Activated T-helper 1 cell treated with anti-CD3 and anti-CD28 coated beads, Interleukin-2, amount 50 U/mL, for 16 hours (primary cell): ENCODE results near the gene IFIT2.
"Not testable (repeated sequence)": the region's sequence is repeated elsewhere in the genome, so short reads cannot be mapped to it uniquely, and the experiment has no call there.

Source experiments
- DNase-seq, 2 donors: peaks; one replicate each; pipeline ENCODE4 v3.0.0-alpha.2; 2020; ENCODE audit warnings: low read depth in 1 of 2, low spot score in 1 of 2

The IFIT2 gene

GRCh38 chr10:89306434-89307268, 4.8 kb downstream of the IFIT2 start:
- DNase-seq, result no peak

GRCh38 chr10:89307269-89307577, 5.4 kb downstream of the IFIT2 start:
- DNase-seq, result no peak

- DNase-seq, result no peak
Observed at GRCh38 chr10:89308266-89308665, 6.4 kb downstream of the IFIT2 start.

GRCh38 chr10:89308736-89309135, 6.9 kb downstream of the IFIT2 start:
- no peak for DNase-seq

GRCh38 chr10:89309156-89310055, 7.6 kb downstream of the IFIT2 start:
- no peak for DNase-seq

- DNase-seq, result no peak
Observed at GRCh38 chr10:89310056-89310893, 8.4 kb downstream of the IFIT2 start.

- DNase-seq, result no peak
Observed at GRCh38 chr10:89312973-89313372, 11.1 kb downstream of the IFIT2 start.

GRCh38 chr10:89314676-89315075, 12.8 kb downstream of the IFIT2 start:
- no peak for DNase-seq

GRCh38 chr10:89318047-89318446, 16.2 kb downstream of the IFIT2 start:
- DNase-seq, result not testable (repeated sequence)

GRCh38 chr10:89325081-89325480, 23.2 kb downstream of the IFIT2 start:
- DNase-seq, result not testable (repeated sequence)

GRCh38 chr10:89325856-89326255, 24.0 kb downstream of the IFIT2 start:
- DNase-seq, result not testable (repeated sequence)

GRCh38 chr10:89327803-89328441, 26.1 kb downstream of the IFIT2 start, which contains the start of gene IFIT3:
Gene IFIT3, plus strand, starts transcription at chr10:89327997. Its CDS starts 77 bp downstream, at chr10:89328074.
- DNase-seq, result no peak

GRCh38 chr10:89329151-89329550, 27.3 kb downstream of the IFIT2 start:
- DNase-seq, result no peak

- DNase-seq, result not testable (repeated sequence)
Observed at GRCh38 chr10:89330014-89330413, 28.2 kb downstream of the IFIT2 start.

GRCh38 chr10:89330537-89331212, 28.8 kb downstream of the IFIT2 start:
- no peak for DNase-seq

GRCh38 chr10:89331487-89332122, 29.8 kb downstream of the IFIT2 start:
- DNase-seq, result not testable (repeated sequence)

GRCh38 chr10:89332123-89332633, 30.3 kb downstream of the IFIT2 start:
- DNase-seq, result no peak

- no peak for DNase-seq
Observed at GRCh38 chr10:89335226-89335625, 33.4 kb downstream of the IFIT2 start.

GRCh38 chr10:89336241-89336640, 34.4 kb downstream of the IFIT2 start:
- no peak for DNase-seq
